K562 (cell line): ENCODE results near the gene HOXA13. TPM values are rescaled to one million over a fixed set of nuclear protein-coding genes. Genes with fewer than 3 reads are reported as not detected.

Experiments
- ATAC-seq: fragments of 200-7000 bp; cut with Tn5 transposase; 3 replicates; pipeline ENCODE4 v1.9.1; 2020; ENCODE audit warnings: moderate library complexity
- BruUV-seq: library from RNA; stranded (reverse); fragments of 400-500 nt; replicated peaks from 2 replicates; lab custom pipeline; 2021; lab: Mats Ljungman, UMichigan
- CTCF ChIA-PET: fragments of 300-600 bp; formaldehyde crosslinking; extraction: SDS; loops from one replicate; lab custom pipeline; 2021; ENCODE audit warnings: low intra/inter-chr PET ratio; lab: Yijun Ruan, JAX
- POLR2A ChIA-PET: fragments of 300-600, 350-650 bp; sonication (Branson Sonifier 250); formaldehyde crosslinking; extraction: SDS; loops from one replicate; lab custom pipeline; 2021; ENCODE audit warnings: antibody characterized with exemption, inconsistent platforms; lab: Yijun Ruan, JAX
- DNase-seq, 4 experiments: peaks; one replicate each; pipeline versions ENCODE4 v3.0.0 to v3.0.0-alpha.2; 2011 to 2018; ENCODE audit warnings: low spot score in 3 of 4, mixed read lengths in 3 of 4; ENCODE audit errors: extremely low read depth in 1 of 4
- FAIRE-seq: peaks from 2 replicates; lab custom pipeline; 2011; peaks lifted over from hg19 to GRCh38; lab: Jason Lieb, UNC
- H2AFZ ChIP-seq: 2 replicates; pipeline ENCODE4 v1.6.0; 2011; ENCODE audit warnings: low read depth, low read length, control low read depth, inconsistent platforms
- H3K27ac ChIP-seq: fragments of 200-600 bp; 3 replicates; pipeline ENCODE4 v1.8.0; 2011; ENCODE audit warnings: low read depth, mild to moderate bottlenecking, control low read depth, inconsistent platforms, low read length, moderate library complexity, mixed read lengths; ENCODE audit errors: extremely low read depth
- H3K27me3 ChIP-seq, 2 experiments: fragments of 300-600 bp in 1 of 2; 2 replicates in 1 of 2; 3 replicates in 1 of 2; pipeline versions ENCODE4 v1.6.0 to v1.8.0; 2011; ENCODE audit warnings: inconsistent platforms in 2 of 2, low read length in 2 of 2, mild to moderate bottlenecking in 1 of 2, mixed read lengths in 1 of 2, moderate library complexity in 1 of 2; ENCODE audit not compliant: control insufficient read depth in 2 of 2, insufficient read depth in 2 of 2
- H3K36me3 ChIP-seq: fragments of 300-600 bp; 3 replicates; pipeline ENCODE4 v1.8.0; 2011; ENCODE audit warnings: mild to moderate bottlenecking, low read length, inconsistent platforms; ENCODE audit not compliant: control insufficient read depth, insufficient read depth
- H3K4me1 ChIP-seq, 2 experiments: fragments of 200-600 bp in 1 of 2; replicated peaks in 1 of 2; 2 replicates in 1 of 2; 3 replicates in 1 of 2; pipeline versions ENCODE4 v1.5.1 to v1.8.0; 2011; ENCODE audit warnings: inconsistent platforms in 2 of 2, low read length in 2 of 2, mild to moderate bottlenecking in 1 of 2, mixed read lengths in 1 of 2, moderate library complexity in 1 of 2; ENCODE audit not compliant: control insufficient read depth in 2 of 2, insufficient read depth in 2 of 2
- H3K4me2 ChIP-seq: 2 replicates; pipeline ENCODE4 v1.6.1; 2011; ENCODE audit warnings: low read length, control low read depth, inconsistent platforms, mixed read lengths; ENCODE audit not compliant: insufficient read depth
- H3K4me3 ChIP-seq: fragments of 200-600 bp; sonication (generic), shearing (Covaris generic); 2 replicates; pipeline ENCODE4 v1.5.1; 2016; ENCODE audit warnings: control low read depth, inconsistent platforms
- H3K79me2 ChIP-seq: fragments of 200-600 bp; 3 replicates; pipeline ENCODE4 v1.8.0; 2011; ENCODE audit warnings: low read length, inconsistent platforms; ENCODE audit not compliant: control insufficient read depth, insufficient read depth
- H3K9ac ChIP-seq, 2 experiments: 2 replicates each; pipeline versions ENCODE4 v1.6.0 to v1.6.1; 2011; ENCODE audit warnings: low read depth in 2 of 2, low read length in 2 of 2, control low read depth in 1 of 2, inconsistent platforms in 1 of 2, mild to moderate bottlenecking in 1 of 2, mixed read lengths in 1 of 2; ENCODE audit not compliant: insufficient read depth in 1 of 2
- H3K9me1 ChIP-seq: one replicate; pipeline ENCODE4 v1.6.0; 2011; ENCODE audit warnings: inconsistent platforms, mild to moderate bottlenecking, low read length, moderate library complexity; ENCODE audit not compliant: control insufficient read depth, insufficient read depth
- H3K9me3 ChIP-seq: replicated peaks from 2 replicates; pipeline ENCODE4 v1.5.1; 2011; ENCODE audit warnings: low read depth, low read length, inconsistent platforms; ENCODE audit not compliant: control insufficient read depth, insufficient read depth
- H4K20me1 ChIP-seq: replicated peaks from 2 replicates; pipeline ENCODE4 v1.6.1; 2011; ENCODE audit warnings: low read length, inconsistent platforms, mixed read lengths; ENCODE audit not compliant: control insufficient read depth, insufficient read depth
- E2F3 ChIP-seq: fragments of 250-450 bp; sonication (Bioruptor Pico); IDR thresholded peaks from 2 replicates; pipeline ENCODE4 v1.4.0; 2020; ENCODE audit warnings: mild to moderate bottlenecking
- FOXJ2 ChIP-seq: fragments of 200-800 bp; sonication (Bioruptor generic); IDR thresholded peaks from 2 replicates; pipeline ENCODE4 v1.6.1; 2016; ENCODE audit warnings: missing genetic modification characterization, missing compliant biosample characterization
- GABPB1 ChIP-seq: sonication (generic); formaldehyde crosslinking; IDR thresholded peaks from 2 replicates; pipeline ENCODE4 v1.8.0; 2022; ENCODE audit warnings: mild to moderate bottlenecking, missing genetic modification reagents
- KAT7 ChIP-seq: sonication (generic); formaldehyde crosslinking; IDR thresholded peaks from 2 replicates; pipeline ENCODE4 v1.8.0; 2022; ENCODE audit warnings: missing genetic modification reagents, mild to moderate bottlenecking, borderline replicate concordance
- KLF10 ChIP-seq: fragments of 250-450 bp; sonication (Bioruptor Pico); IDR thresholded peaks from 2 replicates; pipeline ENCODE4 v1.6.1; 2021; ENCODE audit warnings: matching md5 sums
- MCM2 ChIP-seq: fragments of 450-650 bp; IDR thresholded peaks from 2 replicates; pipeline ENCODE4 v1.6.1; 2017; ENCODE audit warnings: low read depth, mild to moderate bottlenecking
- MTF1 ChIP-seq: fragments of 250-450 bp; sonication (Bioruptor Pico); IDR thresholded peaks from 2 replicates; pipeline ENCODE4 v1.9.0; 2021; ENCODE audit warnings: moderate library complexity, mild to moderate bottlenecking, inconsistent platforms, borderline replicate concordance
- NR1H2 ChIP-seq: sonication (generic); formaldehyde crosslinking; IDR thresholded peaks from 2 replicates; pipeline ENCODE4 v1.4.0; 2020; ENCODE audit warnings: mild to moderate bottlenecking, missing genetic modification reagents
- SAP30 ChIP-seq: fragments of 200-600 bp; sonication (generic); IDR thresholded peaks from 2 replicates; pipeline ENCODE4 v1.6.1; 2012; ENCODE audit warnings: borderline replicate concordance, low read depth, mild to moderate bottlenecking, moderate library complexity, low read length, control low read depth, inconsistent platforms; ENCODE audit not compliant: insufficient read depth, poor library complexity, severe bottlenecking
- U2AF2 ChIP-seq: fragments of 200-400 bp; formaldehyde crosslinking; optimal IDR thresholded peaks from 2 replicates; pipeline ENCODE3; 2017; ENCODE audit warnings: low read depth, mild to moderate bottlenecking, low read length
- YY1 ChIP-seq, 3 experiments: IDR thresholded peaks; 2 replicates each; pipeline ENCODE4 v1.6.1; 2011; ENCODE audit warnings: low read length in 2 of 3, mild to moderate bottlenecking in 2 of 3, moderate library complexity in 2 of 3, borderline replicate concordance in 1 of 3, control low read depth in 1 of 3, low read depth in 1 of 3; ENCODE audit not compliant: insufficient read depth in 3 of 3, insufficient replicate concordance in 2 of 3, control insufficient read depth in 1 of 3, insufficient read length in 1 of 3; ENCODE audit errors: extremely low read depth in 1 of 3
- ZBTB12 ChIP-seq: fragments of 250-450 bp; sonication (Bioruptor Pico); IDR thresholded peaks from 2 replicates; pipeline ENCODE4 v1.4.0; 2020
- ZNF224 ChIP-seq: sonication (generic); formaldehyde crosslinking; IDR thresholded peaks from 2 replicates; pipeline ENCODE4 v1.8.0; 2022; ENCODE audit warnings: mild to moderate bottlenecking, missing genetic modification reagents
- WGBS: fragments of 100-300 bp; shearing (Covaris generic); methylation state at CpG from one replicate; pipeline ENCODE4 v1.1.6; 2016; ENCODE audit warnings: low coverage, mixed read lengths; ENCODE audit not compliant: insufficient coverage; ENCODE audit errors: missing lambda C conversion rate; 5-methylcytosine and 5-hydroxymethylcytosine counted together
- in situ Hi-C: fragments of 300-500 bp; cut with MboI; formaldehyde crosslinking; loops from 4 replicates; pipeline ENCODE4 v1.15.0; 2018; ENCODE audit warnings: inconsistent platforms, mixed read lengths
- intact Hi-C: fragments of 100-400 bp; cut with micrococcal nuclease; formaldehyde crosslinking; loops from 2 replicates; pipeline ENCODE4 v1.14.2; 2022
- polyA plus RNA-seq, 8 experiments: library from polyadenylated mRNA; depleted of rRNA in 4 of 8; stranded (reverse) in 5 of 8; unstranded in 3 of 8; fragments of >200 nt; fragmentation: Nextera tagmentation in 2 of 8; fragmentation: Illumina TruSeq in 1 of 8; extraction: Ambion mirVana in 2 of 8; extraction: Trizol in 1 of 8; gene quantifications; 2 replicates each; pipeline versions ENCODE4 v1.2.1 to v1.2.3, GENCODE V29; 2011 to 2014; ENCODE audit warnings: inconsistent platforms in 1 of 8, missing spikeins in 1 of 8
- total RNA-seq, 7 experiments: library from RNA; depleted of rRNA in 6 of 7; stranded (reverse); fragments of >200 nt in 6 of 7; fragmentation: Illumina TruSeq in 2 of 7; extraction: Trizol in 2 of 7; gene quantifications; 2 replicates each; pipeline versions ENCODE4 v1.2.1 to v1.2.3, GENCODE V29; 2011 to 2021; ENCODE audit warnings: low replicate concordance in 1 of 7

HOXA13 gene
- total and polyA plus RNA-seq, 9 of the 15 experiments (the other 6 are each of a cell fraction or from before 2014, with no cell fraction given): not detected

GRCh38 chr7:27148031-27148755 lies 51.7 kb downstream of the HOXA13 start:
- H3K79me2 ChIP-seq: no peaks in the 10 kb centered on the region
- no peaks in the 10 kb centered on the region for H3K36me3 ChIP-seq
- H4K20me1 ChIP-seq: no peaks in the 10 kb centered on the region
- ChIA-PET POLR2A (no interaction called here), CTCF (no interaction called here)
- no peak for DNase-seq
- 9% methylated on average over 25 of the region's 28 CpGs for WGBS
- no TSS peak for BruUV-seq
- no peak overlapping the region for H3K27ac ChIP-seq
- no peak overlapping the region for H3K4me2 ChIP-seq
- H3K9me3 ChIP-seq: no peaks in the 10 kb centered on the region
- in situ Hi-C loops (loop anchor here (10.0 kb wide), 1 partner anchor 293 kb away; no protein-coding TSS in a partner anchor), intact Hi-C loops (no loop called here)
- no peak overlapping the region for H3K9ac ChIP-seq
- H2AFZ ChIP-seq: no peak overlapping the region
- peaks cover 0 to 29% of the 10 kb centered on the region in 2 experiments; a peak in 2 of 5 replicates for H3K4me1 ChIP-seq
- no peak for FAIRE-seq
- peaks cover 50 to 92% of the 10 kb centered on the region in 2 experiments for H3K27me3 ChIP-seq
- no peak for ATAC-seq
- no peaks in the 10 kb centered on the region for H3K9me1 ChIP-seq
- H3K4me3 ChIP-seq: no peak overlapping the region
- TF ChIP-seq KLF10: no peak
- TF ChIP-seq E2F3 (CRISPR knock-in tag): no peak
- no peak for TF ChIP-seq GABPB1 (CRISPR knock-in tag)
- TF ChIP-seq ZNF224 (CRISPR knock-in tag): no peak
- no peak for TF ChIP-seq FOXJ2 (tag)
- TF ChIP-seq YY1 (IDR thresholded peaks at IDR 0.05; ENCODE audit: borderline replicate concordance in 1 of 3, control insufficient read depth in 1 of 3, extremely low read depth in 1 of 3, insufficient read depth in 3 of 3, insufficient read length in 1 of 3, insufficient replicate concordance in 2 of 3, low read depth in 1 of 3, low read length in 2 of 3): no peak
- TF ChIP-seq MCM2: no peak
- no peak for TF ChIP-seq SAP30
- TF ChIP-seq KAT7 (CRISPR knock-in tag): no peak
- TF ChIP-seq U2AF2: no peak
- no peak for TF ChIP-seq MTF1 (CRISPR knock-in tag)
- no peak for TF ChIP-seq ZBTB12 (CRISPR knock-in tag)
- no peak for TF ChIP-seq NR1H2 (CRISPR knock-in tag)
